ENCODE measurements around the gene ZC3H11A.
"Not testable (repeated sequence)": the region's sequence is repeated elsewhere in the genome, so short reads cannot be mapped to it uniquely, and the experiment has no call there.

The ZC3H11A gene

DNA sequence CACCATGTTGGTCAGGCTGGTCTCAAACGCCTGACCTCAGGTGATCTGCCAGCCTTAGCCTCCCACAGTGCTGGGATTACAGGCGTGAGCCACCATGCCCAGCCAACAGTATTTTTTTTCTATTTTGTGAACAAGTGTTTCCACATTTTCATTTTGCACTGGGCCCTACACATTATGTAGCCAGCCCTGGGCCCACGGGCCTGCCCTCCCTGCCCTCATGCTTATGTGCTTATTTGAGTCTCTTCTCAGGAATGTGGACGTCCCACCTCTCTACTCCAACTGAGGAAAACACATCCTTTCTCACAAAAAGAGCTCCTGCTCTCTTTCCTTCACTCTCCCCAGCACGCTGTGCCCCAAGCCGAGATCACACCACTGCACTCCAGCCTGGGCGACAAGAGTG, 13.5 kb upstream of the ZC3H11A start:
- DNase-seq (ENCODE audit: low read depth in 2 of 2): no peak

DNA sequence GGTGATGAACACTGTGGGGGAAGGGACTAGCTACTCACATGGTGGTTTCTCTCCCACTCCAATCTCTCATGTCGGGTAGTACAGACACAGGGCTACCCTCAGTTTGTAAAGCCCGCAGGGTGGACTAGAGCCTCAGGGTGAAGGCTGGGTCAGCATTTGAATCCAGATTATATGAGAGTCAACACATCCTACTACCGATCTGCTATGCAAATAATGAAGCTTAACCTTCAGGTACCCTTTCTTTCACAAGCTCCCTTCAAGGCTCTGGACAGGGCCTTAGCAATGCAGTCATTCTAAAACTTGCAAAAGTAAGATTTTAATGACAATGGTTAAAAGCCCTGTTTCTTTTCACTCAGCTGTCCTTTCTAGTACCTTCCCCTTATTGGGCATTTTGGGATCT, 5.5 kb upstream of the ZC3H11A start:
- no peak for DNase-seq (ENCODE audit: low read depth in 2 of 2)

DNA sequence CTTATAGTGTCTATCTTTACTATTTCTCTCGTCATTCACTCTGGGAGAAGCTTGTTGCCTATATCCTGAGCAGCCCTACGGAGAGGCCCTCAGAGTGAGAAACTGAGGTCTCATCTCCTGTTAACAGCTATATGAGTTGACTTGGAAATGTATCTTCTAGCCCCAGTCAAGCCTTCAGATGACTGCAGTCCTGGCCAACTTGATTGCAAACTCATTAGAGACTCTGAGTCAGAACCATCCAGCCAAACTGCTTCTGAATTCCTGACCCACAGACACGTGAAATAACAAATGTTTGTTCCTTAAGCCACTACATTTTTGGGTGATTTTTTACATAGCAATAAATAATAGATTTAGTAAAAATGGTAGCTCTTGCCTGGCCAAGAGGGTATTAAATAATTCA, 3.9 kb upstream of the ZC3H11A start:
- no peak for DNase-seq (ENCODE audit: low read depth in 2 of 2)

DNA sequence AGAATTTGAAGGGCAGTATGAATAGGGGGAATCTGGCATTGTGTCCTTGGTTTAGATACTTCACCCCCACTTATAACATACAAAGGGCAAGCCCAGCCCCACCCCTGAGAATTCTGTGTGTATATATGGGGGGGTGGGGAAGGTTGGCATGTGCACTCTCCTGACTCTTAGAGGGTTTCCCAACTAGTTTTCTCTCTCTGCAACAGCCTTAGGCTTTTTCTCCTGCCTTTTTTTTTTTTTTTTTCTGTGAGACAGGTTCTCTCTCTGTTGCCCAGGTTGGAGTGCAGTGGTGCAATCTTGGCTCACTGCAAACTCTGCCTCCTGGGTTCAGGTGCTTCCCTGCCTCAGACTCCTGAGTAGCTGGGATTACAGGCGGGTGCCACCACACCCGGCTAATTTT, 2.9 kb upstream of the ZC3H11A start:
- no peak for DNase-seq (ENCODE audit: low read depth in 2 of 2)

- DNase-seq (ENCODE audit: low read depth in 2 of 2): not testable (repeated sequence)
These were observed 1.9 kb upstream of the ZC3H11A start for GRCh38 chr1:203793561-203793960.

DNA sequence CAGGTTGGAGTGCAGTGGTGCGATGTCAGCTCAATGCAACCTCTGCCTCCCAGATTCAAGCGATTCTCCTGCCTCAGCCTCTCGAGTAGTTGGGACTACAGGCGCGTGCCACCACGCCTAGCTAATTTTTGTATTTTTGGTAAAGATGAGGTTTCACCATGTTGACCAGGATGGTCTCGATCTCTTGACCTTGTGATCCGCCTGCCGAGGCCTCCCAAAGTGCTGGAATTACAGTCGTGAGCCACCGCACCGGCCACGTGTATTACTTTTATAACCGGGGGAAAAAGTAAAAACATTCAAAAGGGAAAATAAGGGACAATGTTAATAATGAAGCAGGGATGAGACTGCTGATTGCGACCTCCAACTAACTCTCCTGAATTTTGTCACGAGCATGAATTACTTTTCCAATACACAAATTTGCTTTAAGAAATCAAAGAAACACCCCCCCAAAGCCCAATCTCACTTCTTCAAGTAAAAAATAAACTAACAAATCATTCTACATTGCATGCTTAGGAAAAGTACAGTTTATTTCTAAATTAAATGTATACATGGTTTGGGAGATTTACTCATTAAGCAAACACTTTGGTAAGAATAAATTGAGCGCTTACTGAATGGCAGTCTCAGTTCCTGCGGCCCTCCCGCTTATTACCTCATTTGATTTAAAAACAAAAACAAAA, 521 bp upstream of the ZC3H11A start:
- no peak for DNase-seq (ENCODE audit: low read depth in 2 of 2)

- no peak for DNase-seq (ENCODE audit: low read depth in 2 of 2)
These were observed 798 bp downstream of the ZC3H11A start for GRCh38 chr1:203796236-203796605.

GRCh38 chr1:203797216-203797615, 1.8 kb downstream of the ZC3H11A start:
- no peak for DNase-seq (ENCODE audit: low read depth in 2 of 2)

- no peak for DNase-seq (ENCODE audit: low read depth in 2 of 2)
These were observed 2.7 kb downstream of the ZC3H11A start for GRCh38 chr1:203797948-203798655.

DNA sequence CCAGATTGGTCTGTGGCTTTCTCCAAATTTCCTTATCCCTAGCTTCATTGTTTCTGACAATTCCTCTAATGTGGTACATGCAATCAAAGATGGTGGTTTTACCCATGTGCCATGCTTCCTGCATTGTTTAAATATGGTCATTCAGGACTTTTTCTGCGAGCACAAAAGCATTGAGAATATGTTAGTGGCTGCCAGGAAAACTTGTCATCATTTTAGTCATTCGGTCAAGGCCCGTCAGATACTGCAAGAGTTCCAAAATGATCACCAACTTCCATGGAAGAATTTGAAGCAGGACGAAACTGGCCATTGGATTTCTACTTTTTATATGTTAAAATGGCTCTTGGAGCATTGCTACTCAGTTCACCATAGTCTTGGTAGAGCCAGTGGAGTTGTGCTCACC, 3.7 kb downstream of the ZC3H11A start:
- no peak for DNase-seq (ENCODE audit: low read depth in 2 of 2)

DNA sequence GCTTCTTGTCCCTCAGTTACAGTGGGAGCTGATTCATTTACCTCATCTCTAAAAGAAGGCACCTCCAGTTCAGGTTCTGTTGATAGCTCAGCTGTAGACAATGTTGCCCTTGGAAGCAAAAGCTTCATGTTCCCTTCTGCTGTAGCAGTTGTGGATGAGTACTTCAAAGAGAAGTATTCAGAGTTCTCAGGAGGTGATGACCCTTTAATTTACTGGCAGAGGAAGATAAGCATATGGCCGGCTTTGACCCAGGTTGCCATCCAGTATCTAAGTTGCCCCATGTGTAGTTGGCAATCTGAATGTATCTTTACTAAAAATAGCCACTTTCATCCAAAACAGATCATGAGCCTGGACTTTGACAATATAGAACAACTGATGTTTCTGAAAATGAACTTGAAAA, 4.5 kb downstream of the ZC3H11A start:
- DNase-seq (ENCODE audit: low read depth in 2 of 2): no peak

- DNase-seq (ENCODE audit: low read depth in 2 of 2): no peak
These were observed 10.3 kb downstream of the ZC3H11A start for GRCh38 chr1:203805689-203806088.

GRCh38 chr1:203807196-203807595, 11.8 kb downstream of the ZC3H11A start:
- no peak for DNase-seq (ENCODE audit: low read depth in 2 of 2)

GRCh38 chr1:203813581-203814341, 18.3 kb downstream of the ZC3H11A start:
- no peak for DNase-seq (ENCODE audit: low read depth in 2 of 2)

- no peak for DNase-seq (ENCODE audit: low read depth in 2 of 2)
These were observed 23.0 kb downstream of the ZC3H11A start for GRCh38 chr1:203818399-203818798.

GRCh38 chr1:203823306-203823705, 27.9 kb downstream of the ZC3H11A start:
- no peak for DNase-seq (ENCODE audit: low read depth in 2 of 2)

DNA sequence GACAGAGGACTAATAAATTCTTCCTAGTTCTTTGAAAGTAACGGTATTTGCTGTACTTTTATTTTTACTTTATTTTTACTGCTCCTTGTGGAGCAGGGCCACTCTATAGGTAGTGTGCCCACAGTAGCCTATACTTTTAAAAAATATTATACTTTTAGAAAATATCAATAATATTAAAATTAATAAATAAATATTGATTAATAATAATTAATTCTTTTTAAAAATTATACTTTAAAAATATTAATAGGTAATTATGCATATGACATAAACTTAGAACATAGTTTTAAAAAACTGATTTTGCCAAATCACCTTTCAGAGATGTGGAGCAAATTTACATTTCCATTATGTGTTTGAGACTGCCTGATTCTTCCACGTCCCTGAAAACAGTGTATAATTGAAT, 30.8 kb downstream of the ZC3H11A start:
- DNase-seq (ENCODE audit: low read depth in 2 of 2): no peak

DNA sequence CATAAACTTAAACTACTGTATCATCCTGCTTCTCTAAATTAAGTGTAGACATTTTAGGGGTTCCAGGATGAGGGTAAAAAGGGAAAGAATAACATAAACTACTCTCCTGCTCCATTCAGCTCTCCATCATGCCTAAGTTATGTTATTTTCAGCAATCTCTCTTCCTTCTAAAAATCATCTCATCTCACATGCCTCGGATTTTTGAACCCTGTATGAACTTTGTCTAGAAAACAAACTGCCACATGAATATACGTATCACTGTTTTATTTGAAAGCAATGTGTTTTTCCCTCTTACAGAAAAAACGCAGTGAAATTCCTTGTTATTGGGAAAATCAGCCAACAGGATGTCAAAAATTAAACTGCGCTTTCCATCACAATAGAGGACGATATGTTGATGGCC, 32.6 kb downstream of the ZC3H11A start:
- DNase-seq (ENCODE audit: low read depth in 2 of 2): no peak

DNA sequence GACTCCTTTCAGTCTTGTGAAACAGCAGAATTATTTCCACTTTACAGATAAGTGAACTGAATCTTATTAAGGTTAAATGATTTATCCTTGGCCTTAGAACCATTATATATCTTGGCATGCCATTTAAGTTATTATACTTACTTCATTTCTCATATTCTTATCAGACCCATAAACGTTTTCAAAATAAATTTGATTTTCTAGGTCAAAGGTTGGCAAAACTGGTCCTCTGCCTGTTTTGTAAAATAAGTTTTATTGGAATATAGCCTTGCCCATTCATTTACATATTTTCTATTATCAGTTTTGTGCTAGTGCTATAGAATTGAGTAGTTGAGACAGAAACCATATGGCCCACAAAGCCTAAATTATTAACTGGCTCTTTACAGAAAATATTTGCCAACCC, 33.1 kb downstream of the ZC3H11A start:
- DNase-seq (ENCODE audit: low read depth in 2 of 2): no peak

- not testable (repeated sequence) for DNase-seq (ENCODE audit: low read depth in 2 of 2)
These were observed 33.8 kb downstream of the ZC3H11A start for GRCh38 chr1:203829247-203829646.

GRCh38 chr1:203835476-203835875, 40.1 kb downstream of the ZC3H11A start:
- DNase-seq (ENCODE audit: low read depth in 2 of 2): no peak

DNA sequence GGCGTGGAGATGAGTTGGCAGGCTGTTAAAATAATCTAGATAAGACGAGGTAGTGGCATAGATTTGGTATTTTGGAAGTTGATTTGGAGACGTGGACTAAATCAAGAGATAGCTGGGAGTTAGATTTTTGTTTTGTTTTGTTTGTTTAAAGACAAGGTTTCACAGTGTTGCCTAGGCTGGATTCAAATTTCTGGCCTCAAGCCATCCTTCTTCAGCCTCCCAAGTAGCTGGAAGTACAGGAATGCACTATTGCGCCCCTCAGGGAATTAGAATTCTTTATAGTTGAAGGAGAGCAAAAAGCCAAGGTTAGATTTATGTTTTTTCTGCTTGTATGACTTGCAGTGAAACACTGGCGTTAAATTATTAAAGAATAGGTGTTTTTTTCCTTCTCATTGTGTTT, 43.7 kb downstream of the ZC3H11A start:
- DNase-seq (ENCODE audit: low read depth in 2 of 2): no peak

- no peak for DNase-seq (ENCODE audit: low read depth in 2 of 2)
These were observed 44.9 kb downstream of the ZC3H11A start for GRCh38 chr1:203840208-203840808.

Measured in activated CD8-positive, alpha-beta memory T cell treated with anti-CD3 and anti-CD28 coated beads for 4 hours (primary cell).